Gastrocnemius medialis (tissue), 4 donors: Measurements from ENCODE around the gene NGEF. TPM values are rescaled to one million over a fixed set of nuclear protein-coding genes. Genes with fewer than 3 reads are reported as not detected.

ENCODE experiments used
- ATAC-seq, 2 donors: fragments of 150-250 bp; one replicate each; pipeline ENCODE4 v1.9.1; 2016
- DNase-seq, 2 donors: peaks; one replicate each; pipeline ENCODE4 v3.0.0-alpha.2; 2019
- H3K27ac ChIP-seq, 4 donors: fragments of 200-600 bp; sonication (generic); 1 replicate in 1 of 4; 2 replicates in 3 of 4; pipeline ENCODE4 v1.5.1; 2016 to 2018; ENCODE audit warnings: mild to moderate bottlenecking in 2 of 4, moderate library complexity in 1 of 4
- H3K27me3 ChIP-seq, 3 donors: fragments of 200-600 bp; sonication (generic) in 2 of 3; 1 replicate in 1 of 3; 2 replicates in 2 of 3; pipeline versions ENCODE4 v1.5.1 to v1.6.0; 2016 to 2019; ENCODE audit warnings: mild to moderate bottlenecking in 1 of 3, moderate library complexity in 1 of 3
- H3K36me3 ChIP-seq, 2 donors: fragments of 200-600 bp; sonication (generic) in 1 of 2; one replicate each; pipeline ENCODE4 v1.5.1; 2017 to 2018
- H3K4me1 ChIP-seq, 2 donors: fragments of 200-600 bp; sonication (generic) in 1 of 2; one replicate each; pipeline ENCODE4 v1.5.1; 2016 to 2017; ENCODE audit warnings: mild to moderate bottlenecking in 2 of 2
- H3K4me3 ChIP-seq, 4 donors: fragments of 200-600 bp; sonication (generic) in 3 of 4; 1 replicate in 1 of 4; 2 replicates in 3 of 4; pipeline ENCODE4 v1.5.1; 2016 to 2019; ENCODE audit warnings: mild to moderate bottlenecking in 2 of 4
- H3K9me3 ChIP-seq, 3 donors: fragments of 200-600 bp; sonication (generic) in 2 of 3; 1 replicate in 1 of 3; 2 replicates in 2 of 3; pipeline ENCODE4 v1.5.1; 2016 to 2019
- POLR2A ChIP-seq, 2 donors: fragments of 450-650 bp; IDR thresholded peaks; one replicate each; pipeline ENCODE4 v1.6.1; 2017; ENCODE audit warnings: antibody characterized with exemption in 2 of 2, mild to moderate bottlenecking in 2 of 2, moderate library complexity in 2 of 2
- in situ Hi-C, 4 donors: fragments of 200-750 bp; cut with MboI; loops; one replicate each; pipeline versions ENCODE4 v1.15.0 to v1.8.0; 2017; ENCODE audit warnings: low sequenced_read_pairs in 4 of 4
- intact Hi-C: fragments of 100-400 bp; cut with DNase I; formaldehyde crosslinking; loops from one replicate; pipeline ENCODE4 v1.15.1; 2023; ENCODE audit warnings: low total_unique reads
- total RNA-seq, 4 donors: library from RNA; depleted of rRNA; stranded (reverse); fragments of >200 nt; gene quantifications; one replicate each; pipeline versions ENCODE4 v1.1.0 to v1.2.3, GENCODE V29; 2016
- TF ChIP-seq, protein P1 (sequence below), 5 experiments: fragments of 450-650 bp in 3 of 5; fragments of 200-600 bp in 2 of 5; sonication (generic) in 2 of 5; IDR thresholded peaks in 4 of 5; conservative IDR thresholded peaks in 1 of 5; 1 replicate in 4 of 5; 2 replicates in 1 of 5; pipeline ENCODE4 v1.5.1; 2016 to 2019; ENCODE audit warnings: antibody characterized with exemption in 5 of 5, mild to moderate bottlenecking in 3 of 5, moderate library complexity in 3 of 5

NGEF gene
- total RNA-seq, 4 donors from 2014 or later = 0.66 to 1.5 (median 0.84) TPM; not detected in 1

- Histone ChIP-seq H3K27ac (no peak overlapping the region), H3K27me3 (no peaks in the 10 kb centered on the region), H3K9me3 (no peaks in the 10 kb centered on the region), H3K4me3 (no peak overlapping the region), H3K4me1 (no peaks in the 10 kb centered on the region), H3K36me3 (no peaks in the 10 kb centered on the region)
- ATAC-seq (no peak), DNase-seq (no peak)
- in situ Hi-C loops = loop anchor here in 1 of 4 donors (25.0 kb wide), 1 partner anchor 424 kb away; no protein-coding TSS in a partner anchor
- TF ChIP-seq, protein P1, sequence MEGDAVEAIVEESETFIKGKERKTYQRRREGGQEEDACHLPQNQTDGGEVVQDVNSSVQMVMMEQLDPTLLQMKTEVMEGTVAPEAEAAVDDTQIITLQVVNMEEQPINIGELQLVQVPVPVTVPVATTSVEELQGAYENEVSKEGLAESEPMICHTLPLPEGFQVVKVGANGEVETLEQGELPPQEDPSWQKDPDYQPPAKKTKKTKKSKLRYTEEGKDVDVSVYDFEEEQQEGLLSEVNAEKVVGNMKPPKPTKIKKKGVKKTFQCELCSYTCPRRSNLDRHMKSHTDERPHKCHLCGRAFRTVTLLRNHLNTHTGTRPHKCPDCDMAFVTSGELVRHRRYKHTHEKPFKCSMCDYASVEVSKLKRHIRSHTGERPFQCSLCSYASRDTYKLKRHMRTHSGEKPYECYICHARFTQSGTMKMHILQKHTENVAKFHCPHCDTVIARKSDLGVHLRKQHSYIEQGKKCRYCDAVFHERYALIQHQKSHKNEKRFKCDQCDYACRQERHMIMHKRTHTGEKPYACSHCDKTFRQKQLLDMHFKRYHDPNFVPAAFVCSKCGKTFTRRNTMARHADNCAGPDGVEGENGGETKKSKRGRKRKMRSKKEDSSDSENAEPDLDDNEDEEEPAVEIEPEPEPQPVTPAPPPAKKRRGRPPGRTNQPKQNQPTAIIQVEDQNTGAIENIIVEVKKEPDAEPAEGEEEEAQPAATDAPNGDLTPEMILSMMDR (IDR thresholded peaks at IDR 0.05 in 4 of 5, conservative IDR thresholded peaks at IDR 0.05 in 1 of 5) = no peak
- no peak for TF ChIP-seq POLR2A (IDR thresholded peaks at IDR 0.05)
- intact Hi-C loops = no loop called here
Observed at GRCh38 chr2:233036162-233036838, 23.2 kb upstream of the NGEF start.

DNA sequence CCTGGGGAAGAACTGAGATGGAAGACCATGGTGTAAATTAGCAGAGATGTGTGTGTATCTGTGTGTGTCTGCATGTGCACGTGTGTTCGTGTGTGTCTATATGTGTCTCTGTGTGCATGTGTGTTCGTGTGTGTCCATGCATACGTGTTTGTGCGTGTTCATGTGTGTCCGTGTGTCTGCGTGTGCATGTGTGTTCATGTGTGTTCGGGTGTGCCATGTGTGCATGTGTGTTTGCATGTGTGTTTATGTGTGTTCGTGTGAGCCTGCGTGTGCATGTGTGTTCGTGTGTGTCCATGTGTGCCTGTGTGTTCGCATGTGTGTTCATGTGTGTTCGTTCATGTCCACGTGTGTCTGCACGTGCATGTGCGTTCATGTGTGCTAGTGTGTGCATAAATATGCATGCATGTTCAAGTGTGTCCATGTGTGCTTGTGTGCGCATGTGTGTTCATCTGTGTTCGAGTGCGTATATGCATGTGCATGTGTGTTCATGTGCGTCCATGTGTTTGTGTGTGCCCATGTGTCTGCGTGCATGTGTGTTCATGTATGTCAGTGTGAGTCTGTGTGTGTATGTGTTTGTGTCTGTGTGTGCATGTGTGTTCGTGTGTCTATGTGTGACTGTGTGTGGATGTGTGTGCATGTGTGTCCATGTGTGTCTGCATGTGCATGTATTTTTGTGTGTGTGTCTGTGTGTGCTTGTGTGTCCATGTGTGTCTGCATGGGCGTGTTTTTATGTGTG lies 22.5 kb upstream of the NGEF start:
- DNase-seq (no peak), ATAC-seq (no peak)
- H3K27ac ChIP-seq = no peak overlapping the region
- H3K9me3 ChIP-seq = no peaks in the 10 kb centered on the region
- no peaks in the 10 kb centered on the region for H3K4me1 ChIP-seq
- TF ChIP-seq, protein P1 (IDR thresholded peaks at IDR 0.05 in 4 of 5, conservative IDR thresholded peaks at IDR 0.05 in 1 of 5) = no peak
- H3K4me3 ChIP-seq = no peak overlapping the region
- in situ Hi-C loops (loop anchor here in 1 of 4 donors (25.0 kb wide), 1 partner anchor 423 kb away; no protein-coding TSS in a partner anchor), intact Hi-C loops (no loop called here)
- H3K27me3 ChIP-seq = no peaks in the 10 kb centered on the region
- no peaks in the 10 kb centered on the region for H3K36me3 ChIP-seq

GRCh38 chr2:233034091-233034882 lies 21.2 kb upstream of the NGEF start:
- no peaks in the 10 kb centered on the region for H3K4me1 ChIP-seq
- H3K4me3 ChIP-seq = no peak overlapping the region
- DNase-seq = no peak
- no peaks in the 10 kb centered on the region for H3K9me3 ChIP-seq
- no peaks in the 10 kb centered on the region for H3K27me3 ChIP-seq
- ATAC-seq = no peak
- TF ChIP-seq, protein P1 (IDR thresholded peaks at IDR 0.05 in 4 of 5, conservative IDR thresholded peaks at IDR 0.05 in 1 of 5) = no peak
- no peak for TF ChIP-seq POLR2A (IDR thresholded peaks at IDR 0.05)
- intact Hi-C loops (no loop called here), in situ Hi-C loops (loop anchor here in 1 of 4 donors (25.0 kb wide), 1 partner anchor 422 kb away; no protein-coding TSS in a partner anchor)
- H3K27ac ChIP-seq = no peak overlapping the region
- H3K36me3 ChIP-seq = no peaks in the 10 kb centered on the region

- no peaks in the 10 kb centered on the region for H3K36me3 ChIP-seq
- no peak overlapping the region for H3K4me3 ChIP-seq
- DNase-seq (no peak), ATAC-seq (no peak)
- in situ Hi-C loops = loop anchor here in 1 of 4 donors (25.0 kb wide), 1 partner anchor 421 kb away; no protein-coding TSS in a partner anchor
- H3K9me3 ChIP-seq = no peaks in the 10 kb centered on the region
- no peaks in the 10 kb centered on the region for H3K4me1 ChIP-seq
- intact Hi-C loops = no loop called here
- H3K27ac ChIP-seq = no peak overlapping the region
- TF ChIP-seq, protein P1 (IDR thresholded peaks at IDR 0.05 in 4 of 5, conservative IDR thresholded peaks at IDR 0.05 in 1 of 5) = no peak
- no peak for TF ChIP-seq POLR2A (IDR thresholded peaks at IDR 0.05)
- H3K27me3 ChIP-seq = no peaks in the 10 kb centered on the region
Observed at GRCh38 chr2:233033672-233034071, 20.6 kb upstream of the NGEF start.
